GM19455 (cell line): Measurements from ENCODE around the gene TLL1.

Experiments
- ATAC-seq: cut with Tn5 transposase; IDR thresholded peaks from one replicate; pipeline ENCODE4 v1.9.1; 2021; ENCODE audit not compliant: unreplicated experiment

The TLL1 gene

GRCh38 chr4:166134285-166134684 lies 261.2 kb downstream of the TLL1 start:
- no peak for ATAC-seq

DNA sequence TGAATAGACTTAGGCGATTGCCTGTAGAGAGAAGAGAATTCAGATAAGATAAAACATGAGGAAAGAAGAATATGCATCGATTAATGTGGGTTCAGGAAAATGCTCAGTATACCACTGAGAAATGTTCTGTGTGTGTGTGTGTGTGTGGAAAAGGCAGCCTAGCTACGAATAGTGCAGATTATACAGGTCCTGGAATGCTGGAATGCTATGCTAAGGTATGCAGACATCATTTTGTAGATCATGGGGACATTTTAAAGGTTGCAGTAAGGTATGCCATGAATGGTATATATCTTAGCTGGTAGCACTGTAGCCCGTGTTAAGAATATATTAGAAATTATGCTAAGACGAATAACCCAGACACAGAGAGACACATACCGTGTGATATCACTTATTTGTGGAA lies 267.9 kb downstream of the TLL1 start:
- ATAC-seq: no peak

DNA sequence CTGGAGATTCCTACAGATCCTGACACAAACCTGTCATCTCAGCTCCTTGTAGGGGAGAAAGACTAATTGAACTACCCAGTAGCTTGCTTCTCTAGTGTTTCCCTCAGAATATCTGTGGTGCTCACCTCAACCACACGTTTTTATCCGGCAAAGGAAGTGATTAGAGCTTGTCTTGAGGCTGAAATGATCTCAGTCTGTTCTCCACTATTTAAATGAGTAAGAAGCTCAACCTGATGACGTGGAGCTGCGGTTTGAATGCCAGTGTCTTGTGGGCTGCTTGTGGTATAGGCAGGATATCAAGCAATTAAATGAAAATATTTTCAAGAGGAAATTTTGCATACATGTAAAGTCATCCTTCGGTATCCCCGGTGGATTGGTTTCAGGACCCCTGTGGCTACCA lies 270.2 kb downstream of the TLL1 start:
- no peak for ATAC-seq

DNA sequence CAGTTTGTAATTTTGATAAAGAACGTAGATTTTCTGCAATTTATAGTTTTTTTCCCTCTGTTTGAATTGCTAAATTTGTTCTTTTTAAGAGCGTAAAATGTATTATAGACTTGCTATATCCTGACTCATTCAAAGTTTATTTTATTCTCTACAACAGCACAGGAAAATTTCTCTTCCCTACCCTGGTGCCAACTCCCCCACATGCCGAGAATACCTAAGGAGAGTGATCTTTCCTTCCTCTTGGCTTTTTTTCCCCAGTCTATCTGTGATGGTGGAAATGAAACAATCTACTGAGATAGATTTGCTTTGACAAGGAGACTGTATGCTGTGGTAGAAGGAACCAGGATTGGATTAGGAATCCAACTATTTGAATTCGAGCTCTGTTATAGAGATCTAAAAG lies 271.6 kb downstream of the TLL1 start:
- no peak for ATAC-seq

GRCh38 chr4:166146806-166147540 lies 273.9 kb downstream of the TLL1 start:
- no peak for ATAC-seq
